DOHH2 (cell line): ENCODE data around the gene TSPAN4.
A peak's percentile ranks its signal among the peaks of the same experiment; 100 is the strongest.

Experiments used
- H3F3A ChIP-seq: fragments of 200-600 bp; sonication (generic), shearing (Covaris generic); 2 replicates; pipeline ENCODE4 v1.6.0; 2016; ENCODE audit warnings: antibody characterized with exemption, mild to moderate bottlenecking; ENCODE audit not compliant: control insufficient read depth, insufficient read depth
- H3K27ac ChIP-seq: fragments of 200-600 bp; sonication (generic); 2 replicates; pipeline ENCODE4 v1.5.1; 2014; ENCODE audit warnings: low read depth, mild to moderate bottlenecking, low read length, moderate library complexity
- H3K27me3 ChIP-seq: fragments of 200-600 bp; sonication (generic); 2 replicates; pipeline ENCODE4 v1.6.1; 2014; ENCODE audit warnings: mild to moderate bottlenecking, low read length, mixed read lengths; ENCODE audit not compliant: control insufficient read depth
- H3K36me3 ChIP-seq: fragments of 200-600 bp; sonication (generic); 2 replicates; pipeline ENCODE4 v1.6.1; 2014; ENCODE audit warnings: mild to moderate bottlenecking, low read length, moderate library complexity, mixed read lengths; ENCODE audit not compliant: control insufficient read depth
- H3K4me1 ChIP-seq: fragments of 200-600 bp; sonication (generic); 2 replicates; pipeline ENCODE4 v1.6.1; 2014; ENCODE audit warnings: mild to moderate bottlenecking, low read length, mixed read lengths; ENCODE audit not compliant: control insufficient read depth
- H3K4me2 ChIP-seq: fragments of 200-600 bp; sonication (generic); 2 replicates; pipeline ENCODE4 v1.6.0; 2014; ENCODE audit warnings: mild to moderate bottlenecking, low read length, moderate library complexity
- H3K4me3 ChIP-seq: fragments of 200-600 bp; sonication (generic); 2 replicates; pipeline ENCODE4 v1.5.1; 2014; ENCODE audit warnings: mild to moderate bottlenecking, low read length, mixed read lengths
- H3K79me2 ChIP-seq: fragments of 200-600 bp; sonication (generic); 2 replicates; pipeline ENCODE4 v1.6.1; 2014; ENCODE audit warnings: mild to moderate bottlenecking, low read length, mixed read lengths; ENCODE audit not compliant: control insufficient read depth
- H3K9me2 ChIP-seq: fragments of 200-600 bp; sonication (generic); replicated peaks from 2 replicates; pipeline ENCODE4 v1.6.1; 2014; ENCODE audit warnings: mild to moderate bottlenecking, low read length, mixed read lengths; ENCODE audit not compliant: control insufficient read depth
- H3K9me3 ChIP-seq: fragments of 200-600 bp; sonication (generic); 2 replicates; pipeline ENCODE4 v1.6.1; 2014; ENCODE audit warnings: antibody characterized with exemption, low read length, mixed read lengths; ENCODE audit not compliant: control insufficient read depth, insufficient read depth
- H4K20me1 ChIP-seq: fragments of 200-600 bp; sonication (generic); 2 replicates; pipeline ENCODE4 v1.6.0; 2014; ENCODE audit warnings: low read depth, mild to moderate bottlenecking, antibody characterized with exemption, low read length, moderate library complexity; ENCODE audit not compliant: control insufficient read depth, insufficient read depth
- CTCF ChIP-seq: fragments of 200-600 bp; sonication (generic); IDR thresholded peaks from one replicate; pipeline ENCODE4 v1.5.1; 2014; ENCODE audit warnings: antibody characterized with exemption, mild to moderate bottlenecking, low read depth, low read length; ENCODE audit not compliant: poor library complexity, severe bottlenecking
- EZH2phosphoT487 ChIP-seq: fragments of 200-600 bp; sonication (generic); IDR thresholded peaks from 2 replicates; pipeline ENCODE4 v1.6.1; 2017; ENCODE audit warnings: borderline replicate concordance, mild to moderate bottlenecking, antibody characterized with exemption, low read length, moderate library complexity, mixed read lengths

The TSPAN4 gene

GRCh38 chr11:849104-849824 lies 6.6 kb downstream of the TSPAN4 start:
- no peak for TF ChIP-seq EZH2phosphoT487
- TF ChIP-seq CTCF, result no peak
- Histone ChIP-seq H3K27me3 (peaks cover 19% of the 10 kb centered on the region), H3K27ac (no peak overlapping the region), H4K20me1 (peaks cover 4% of the 10 kb centered on the region; the same call in 1 of the 2 replicates), H3K4me2 (peak overlapping the region; percentile 82), H3K79me2 (no peaks in the 10 kb centered on the region), H3K9me3 (no peaks in the 10 kb centered on the region), H3K4me1 (peaks cover 22% of the 10 kb centered on the region), H3K36me3 (no peaks in the 10 kb centered on the region), H3K4me3 (peak overlapping the region; percentile 67), H3F3A (no peaks in the 10 kb centered on the region), H3K9me2 (no peaks in the 10 kb centered on the region)

DNA sequence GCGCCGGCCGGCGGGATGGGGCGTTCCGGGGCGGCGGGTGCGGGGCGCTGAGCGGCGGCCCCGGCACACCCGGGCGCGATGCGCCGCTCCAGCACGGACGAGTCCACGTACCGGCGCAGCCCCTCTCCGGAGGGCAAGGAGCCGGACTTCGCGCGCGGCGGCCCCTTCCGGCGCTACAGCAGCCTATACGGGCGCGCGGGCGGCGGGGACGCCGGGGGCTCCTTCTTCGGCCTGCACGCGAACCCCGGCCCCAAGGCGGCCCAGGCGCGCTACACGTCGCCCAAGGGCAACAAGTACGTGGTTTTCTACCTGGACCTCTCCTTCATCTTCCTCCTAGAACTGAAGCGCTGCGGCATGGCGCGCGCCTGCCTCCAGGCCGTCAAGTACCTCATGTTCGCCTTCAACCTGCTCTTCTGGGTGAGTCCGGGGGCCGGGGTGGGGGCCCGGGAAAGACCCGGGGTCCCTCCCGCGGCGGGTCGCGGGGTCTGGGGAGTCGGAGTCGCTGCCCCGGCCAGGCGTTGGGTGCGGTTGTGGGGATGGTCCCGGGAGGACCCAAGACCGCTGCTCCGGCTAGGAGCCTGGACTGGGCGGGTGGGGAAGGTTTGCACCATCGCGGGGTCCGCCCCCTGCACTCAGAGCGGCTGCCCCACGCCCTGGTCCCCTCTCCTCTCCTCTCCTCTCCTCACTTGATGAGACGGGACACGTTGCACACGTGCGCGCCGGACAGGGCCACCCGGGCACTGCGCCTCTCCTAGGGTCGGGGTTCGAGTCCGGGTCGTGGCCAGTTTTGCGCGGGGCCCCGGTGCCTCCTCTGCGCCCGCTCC lies 7.5 kb downstream of the TSPAN4 start:
- H3K9me2 ChIP-seq, result no peaks in the 10 kb centered on the region
- no peaks in the 10 kb centered on the region for H3K79me2 ChIP-seq
- H3F3A ChIP-seq, result no peaks in the 10 kb centered on the region
- no peak overlapping the region for H3K27ac ChIP-seq
- H3K4me1 ChIP-seq, result peaks cover 15% of the 10 kb centered on the region
- TF ChIP-seq EZH2phosphoT487 (no peak), CTCF (no peak)
- H3K9me3 ChIP-seq, result no peaks in the 10 kb centered on the region
- H3K4me2 ChIP-seq, result peak overlapping the region; percentile 40; the same call in 1 of the 2 replicates
- peaks cover 4% of the 10 kb centered on the region; the same call in 1 of the 2 replicates for H4K20me1 ChIP-seq
- peaks cover 19% of the 10 kb centered on the region for H3K27me3 ChIP-seq
- H3K36me3 ChIP-seq, result no peaks in the 10 kb centered on the region
- H3K4me3 ChIP-seq, result 0 out of 2 replicates have a peak overlapping the region, but pooled peaks have one; percentile 10

GRCh38 chr11:850775-851763 lies 8.4 kb downstream of the TSPAN4 start:
- H3K4me2 ChIP-seq, result no peak overlapping the region
- peaks cover 15% of the 10 kb centered on the region for H3K4me1 ChIP-seq
- no peak overlapping the region for H3K4me3 ChIP-seq
- no peaks in the 10 kb centered on the region for H3K9me2 ChIP-seq
- no peaks in the 10 kb centered on the region for H3K9me3 ChIP-seq
- H3F3A ChIP-seq, result no peaks in the 10 kb centered on the region
- peaks cover 4% of the 10 kb centered on the region; the same call in 1 of the 2 replicates for H4K20me1 ChIP-seq
- H3K79me2 ChIP-seq, result no peaks in the 10 kb centered on the region
- no peak overlapping the region for H3K27ac ChIP-seq
- peak; percentile 53 for TF ChIP-seq CTCF
- no peak for TF ChIP-seq EZH2phosphoT487
- peaks cover 19% of the 10 kb centered on the region for H3K27me3 ChIP-seq
- no peaks in the 10 kb centered on the region for H3K36me3 ChIP-seq
